Measurements from ENCODE around the gene PROP1.

The PROP1 gene

DNA sequence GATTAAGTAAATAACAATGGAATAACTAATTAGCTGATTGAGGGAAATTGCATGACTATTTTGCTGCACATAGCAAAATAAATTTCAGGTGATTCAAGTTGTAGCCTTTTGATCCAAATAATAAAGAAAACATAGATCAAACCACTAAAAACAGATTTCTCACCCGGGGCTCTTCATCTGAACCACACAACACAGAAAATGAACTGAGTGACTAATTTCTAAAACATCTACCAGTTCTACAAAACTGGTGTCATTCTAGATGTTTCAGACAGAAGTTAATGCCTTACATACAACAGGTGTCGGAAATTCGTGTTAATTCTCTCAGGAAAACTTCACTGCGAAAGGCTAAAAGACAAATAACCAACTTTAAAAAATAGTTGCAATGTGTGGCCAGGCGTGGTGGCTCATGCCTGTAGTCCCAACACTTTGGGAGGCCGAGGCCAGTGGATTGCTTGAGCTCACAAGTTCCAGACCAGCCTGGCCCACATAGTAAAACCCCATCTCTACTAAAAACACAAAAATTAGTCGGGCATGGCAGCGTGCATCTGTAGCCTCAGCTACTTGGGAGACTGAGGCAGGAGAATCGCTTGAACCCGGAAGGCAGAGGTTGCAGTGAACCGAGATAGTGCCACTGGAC is 6.9 kb downstream of the PROP1 start:
- ATAC-seq (ENCODE audit: insufficient read depth, low read depth): no peak
- DNase-seq: no peak
- Histone ChIP-seq H3K36me3 (ENCODE audit: insufficient read depth, low read length) (no peaks in the 10 kb centered on the region), H4K20me1 (ENCODE audit: insufficient read depth, low read length) (no peaks in the 10 kb centered on the region), H3K4me2 (ENCODE audit: insufficient read depth, low read length) (no peak overlapping the region), H3K9me3 (ENCODE audit: insufficient read depth, low read length, severe bottlenecking) (no peaks in the 10 kb centered on the region), H3K27ac (ENCODE audit: low read length) (no peak overlapping the region), H3K4me1 (ENCODE audit: insufficient read depth, low read length) (no peaks in the 10 kb centered on the region), H2AFZ (ENCODE audit: low read depth, low read length) (no peak overlapping the region), H3K4me3 (ENCODE audit: low read depth in 1 of 2, low read length in 2 of 2) (no peak overlapping the region), H3K27me3 (ENCODE audit: insufficient read depth, low read length, poor library complexity) (peaks cover 3% of the 10 kb centered on the region), H3K79me2 (ENCODE audit: insufficient read depth, low read length) (no peaks in the 10 kb centered on the region), H3K9ac (ENCODE audit: low read depth, low read length) (no peak overlapping the region)
- TF ChIP-seq, protein P1, sequence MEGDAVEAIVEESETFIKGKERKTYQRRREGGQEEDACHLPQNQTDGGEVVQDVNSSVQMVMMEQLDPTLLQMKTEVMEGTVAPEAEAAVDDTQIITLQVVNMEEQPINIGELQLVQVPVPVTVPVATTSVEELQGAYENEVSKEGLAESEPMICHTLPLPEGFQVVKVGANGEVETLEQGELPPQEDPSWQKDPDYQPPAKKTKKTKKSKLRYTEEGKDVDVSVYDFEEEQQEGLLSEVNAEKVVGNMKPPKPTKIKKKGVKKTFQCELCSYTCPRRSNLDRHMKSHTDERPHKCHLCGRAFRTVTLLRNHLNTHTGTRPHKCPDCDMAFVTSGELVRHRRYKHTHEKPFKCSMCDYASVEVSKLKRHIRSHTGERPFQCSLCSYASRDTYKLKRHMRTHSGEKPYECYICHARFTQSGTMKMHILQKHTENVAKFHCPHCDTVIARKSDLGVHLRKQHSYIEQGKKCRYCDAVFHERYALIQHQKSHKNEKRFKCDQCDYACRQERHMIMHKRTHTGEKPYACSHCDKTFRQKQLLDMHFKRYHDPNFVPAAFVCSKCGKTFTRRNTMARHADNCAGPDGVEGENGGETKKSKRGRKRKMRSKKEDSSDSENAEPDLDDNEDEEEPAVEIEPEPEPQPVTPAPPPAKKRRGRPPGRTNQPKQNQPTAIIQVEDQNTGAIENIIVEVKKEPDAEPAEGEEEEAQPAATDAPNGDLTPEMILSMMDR (IDR thresholded peaks at IDR 0.05; ENCODE audit: borderline replicate concordance, extremely low read depth, low read length, poor library complexity, severe bottlenecking): no peak
- no peak for TF ChIP-seq EZH2 (IDR thresholded peaks at IDR 0.05; ENCODE audit: borderline replicate concordance, low read depth, low read length, severe bottlenecking)

DNA sequence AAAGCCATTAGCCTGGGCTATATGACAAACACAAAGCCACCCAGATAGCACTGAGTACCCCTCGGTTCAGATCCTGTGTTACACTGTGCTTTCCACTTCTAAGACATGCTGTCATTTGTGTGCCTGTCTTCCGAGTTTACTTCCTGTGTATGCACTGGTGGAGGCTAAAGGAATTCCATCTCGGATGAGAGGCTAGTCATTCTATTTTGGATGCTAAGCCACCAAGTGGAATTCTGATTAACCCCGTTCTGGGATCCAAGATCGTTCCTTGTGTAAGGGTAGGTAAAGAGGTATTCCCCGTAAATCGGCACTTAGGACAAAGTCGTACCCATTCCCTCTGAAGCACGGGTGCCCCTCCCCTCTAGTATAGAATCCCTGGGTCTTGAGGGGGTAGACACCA is 8.7 kb downstream of the PROP1 start:
- ATAC-seq (ENCODE audit: insufficient read depth, low read depth) (no peak), DNase-seq (no peak)
- H3K79me2 ChIP-seq (ENCODE audit: insufficient read depth, low read length): no peaks in the 10 kb centered on the region
- H4K20me1 ChIP-seq (ENCODE audit: insufficient read depth, low read length): no peaks in the 10 kb centered on the region
- no peaks in the 10 kb centered on the region for H3K4me1 ChIP-seq (ENCODE audit: insufficient read depth, low read length)
- no peak overlapping the region for H3K4me3 ChIP-seq (ENCODE audit: low read depth in 1 of 2, low read length in 2 of 2)
- H3K9me3 ChIP-seq (ENCODE audit: insufficient read depth, low read length, severe bottlenecking): no peaks in the 10 kb centered on the region
- TF ChIP-seq, protein P1 (IDR thresholded peaks at IDR 0.05; ENCODE audit: borderline replicate concordance, extremely low read depth, low read length, poor library complexity, severe bottlenecking): no peak
- no peak for TF ChIP-seq EZH2 (IDR thresholded peaks at IDR 0.05; ENCODE audit: borderline replicate concordance, low read depth, low read length, severe bottlenecking)
- H3K27ac ChIP-seq (ENCODE audit: low read length): no peak overlapping the region
- H2AFZ ChIP-seq (ENCODE audit: low read depth, low read length): no peak overlapping the region
- no peaks in the 10 kb centered on the region for H3K36me3 ChIP-seq (ENCODE audit: insufficient read depth, low read length)
- no peaks in the 10 kb centered on the region for H3K27me3 ChIP-seq (ENCODE audit: insufficient read depth, low read length, poor library complexity)
- no peak overlapping the region for H3K9ac ChIP-seq (ENCODE audit: low read depth, low read length)
- no peak overlapping the region for H3K4me2 ChIP-seq (ENCODE audit: insufficient read depth, low read length)

DNA sequence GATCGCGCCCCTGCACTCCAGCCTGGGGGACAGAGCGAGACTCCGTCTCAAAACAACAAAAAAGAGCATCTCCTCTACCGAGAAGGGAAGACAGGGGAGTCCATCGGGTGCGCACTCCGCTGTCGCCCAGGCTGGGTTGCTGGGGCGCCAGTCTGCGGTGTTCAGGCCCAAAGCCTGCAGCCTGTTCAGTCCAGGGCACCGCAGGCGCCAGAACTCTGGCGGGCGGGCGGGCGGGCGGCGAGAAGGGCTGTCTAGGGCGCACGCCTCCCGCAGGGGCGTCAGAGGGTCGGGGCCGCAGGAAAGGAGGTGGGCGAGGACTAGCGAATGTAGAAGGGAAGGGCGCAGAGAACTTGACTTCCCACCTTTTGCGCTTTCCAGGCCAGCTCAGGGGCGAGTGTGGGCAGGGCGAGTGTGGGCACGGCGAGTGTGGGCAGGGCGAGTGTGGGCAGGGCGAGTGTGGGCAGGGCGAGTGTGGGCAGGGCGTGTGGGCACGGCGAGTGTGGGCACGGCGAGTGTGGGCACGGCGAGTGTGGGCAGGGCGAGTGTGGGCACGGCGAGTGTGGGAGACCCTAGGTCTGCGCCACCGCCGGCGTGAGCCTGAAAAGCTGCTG is 10.5 kb downstream of the PROP1 start:
- Histone ChIP-seq H3K4me1 (ENCODE audit: insufficient read depth, low read length) (no peaks in the 10 kb centered on the region), H3K9me3 (ENCODE audit: insufficient read depth, low read length, severe bottlenecking) (no peaks in the 10 kb centered on the region), H3K36me3 (ENCODE audit: insufficient read depth, low read length) (no peaks in the 10 kb centered on the region), H2AFZ (ENCODE audit: low read depth, low read length) (no peak overlapping the region), H4K20me1 (ENCODE audit: insufficient read depth, low read length) (no peaks in the 10 kb centered on the region), H3K27ac (ENCODE audit: low read length) (no peak overlapping the region), H3K9ac (ENCODE audit: low read depth, low read length) (no peak overlapping the region), H3K4me3 (ENCODE audit: low read depth in 1 of 2, low read length in 2 of 2) (no peak overlapping the region), H3K4me2 (ENCODE audit: insufficient read depth, low read length) (no peak overlapping the region), H3K79me2 (ENCODE audit: insufficient read depth, low read length) (no peaks in the 10 kb centered on the region), H3K27me3 (ENCODE audit: insufficient read depth, low read length, poor library complexity) (no peaks in the 10 kb centered on the region)
- no peak for TF ChIP-seq EZH2 (IDR thresholded peaks at IDR 0.05; ENCODE audit: borderline replicate concordance, low read depth, low read length, severe bottlenecking)
- TF ChIP-seq, protein P1 (IDR thresholded peaks at IDR 0.05; ENCODE audit: borderline replicate concordance, extremely low read depth, low read length, poor library complexity, severe bottlenecking): no peak
- DNase-seq (no peak), ATAC-seq (ENCODE audit: insufficient read depth, low read depth) (no peak)

Measured in DND-41 (cell line).